ENCODE results near the gene NUSAP1. TPM values are rescaled to one million over a fixed set of nuclear protein-coding genes. Genes with fewer than 3 reads are reported as not detected.
A peak's percentile ranks its signal among the peaks of the same experiment; 100 is the strongest.
"Not testable (repeated sequence)": the region's sequence is repeated elsewhere in the genome, so short reads cannot be mapped to it uniquely, and the experiment has no call there.

Gene NUSAP1
- total RNA-seq, 1 experiment from 2014 or later, result 178 TPM

- H3K9ac ChIP-seq (ENCODE audit: low read length), result no peak overlapping the region
- H3K27ac ChIP-seq (ENCODE audit: low read length), result no peak overlapping the region
- H3K4me3 ChIP-seq (ENCODE audit: low read length), result no peak overlapping the region
- no peaks in the 10 kb centered on the region for H3K9me2 ChIP-seq (replicated peaks; ENCODE audit: low read length)
- H3K4me1 ChIP-seq (ENCODE audit: insufficient read depth, low read length), result no peaks in the 10 kb centered on the region
- H2AFZ ChIP-seq (ENCODE audit: low read length), result no peak overlapping the region
- no peak for ATAC-seq
- TF ChIP-seq EZH2 (IDR thresholded peaks at IDR 0.05; ENCODE audit: low read length, unreplicated experiment) (no peak), CTCF (conservative IDR thresholded peaks at IDR 0.05; ENCODE audit: low read depth, low read length) (no peak), EZH2phosphoT487 (IDR thresholded peaks at IDR 0.05; ENCODE audit: borderline replicate concordance, low read length) (no peak)
- DNase-seq, result no peak
- BruUV-seq (replicated peaks), result no TSS peak
- no peaks in the 10 kb centered on the region for H3K9me3 ChIP-seq (ENCODE audit: low read length)
- peaks cover 52% of the 10 kb centered on the region for H3K36me3 ChIP-seq (ENCODE audit: low read depth, low read length)
- no peaks in the 10 kb centered on the region for H3K79me2 ChIP-seq (ENCODE audit: low read length)
- no peaks in the 10 kb centered on the region for H4K20me1 ChIP-seq (ENCODE audit: low read length)
- ChIA-PET CTCF (no interaction called here), POLR2A (ENCODE audit: unreplicated experiment) (no interaction called here)
- no peak overlapping the region for H3K4me2 ChIP-seq (ENCODE audit: low read length)
- no peaks in the 10 kb centered on the region for H3K27me3 ChIP-seq (ENCODE audit: low read length)
- intact Hi-C loops (cut with micrococcal nuclease), result no loop called here
- H3F3A ChIP-seq (ENCODE audit: low read length, unreplicated experiment), result no peaks in the 10 kb centered on the region
These were observed 34.7 kb downstream of the NUSAP1 start for GRCh38 chr15:41367418-41367817.

GRCh38 chr15:41377978-41378377, 45.3 kb downstream of the NUSAP1 start:
- Histone ChIP-seq H3F3A (ENCODE audit: low read length, unreplicated experiment) (no peaks in the 10 kb centered on the region), H3K4me3 (ENCODE audit: low read length) (no peak overlapping the region), H2AFZ (ENCODE audit: low read length) (no peak overlapping the region), H4K20me1 (ENCODE audit: low read length) (no peaks in the 10 kb centered on the region), H3K27ac (ENCODE audit: low read length) (no peak overlapping the region), H3K9me3 (ENCODE audit: low read length) (no peaks in the 10 kb centered on the region), H3K27me3 (ENCODE audit: low read length) (no peaks in the 10 kb centered on the region), H3K4me1 (ENCODE audit: insufficient read depth, low read length) (no peaks in the 10 kb centered on the region), H3K36me3 (ENCODE audit: low read depth, low read length) (peaks cover 44% of the 10 kb centered on the region), H3K9ac (ENCODE audit: low read length) (no peak overlapping the region), H3K9me2 (replicated peaks; ENCODE audit: low read length) (no peaks in the 10 kb centered on the region), H3K79me2 (ENCODE audit: low read length) (no peaks in the 10 kb centered on the region), H3K4me2 (ENCODE audit: low read length) (no peak overlapping the region)
- TF ChIP-seq CTCF (conservative IDR thresholded peaks at IDR 0.05; ENCODE audit: low read depth, low read length) (no peak), EZH2phosphoT487 (IDR thresholded peaks at IDR 0.05; ENCODE audit: borderline replicate concordance, low read length) (no peak), EZH2 (IDR thresholded peaks at IDR 0.05; ENCODE audit: low read length, unreplicated experiment) (no peak)
- intact Hi-C loops (cut with micrococcal nuclease), result no loop called here
- ChIA-PET CTCF (no interaction called here), POLR2A (ENCODE audit: unreplicated experiment) (no interaction called here)
- BruUV-seq (replicated peaks), result no TSS peak
- ATAC-seq, result peak; percentile 61
- DNase-seq, result peak; percentile 40

GRCh38 chr15:41383974-41384749, 51.5 kb downstream of the NUSAP1 start:
- H3K27ac ChIP-seq (ENCODE audit: low read length); DNase-seq; ATAC-seq; H3K9ac ChIP-seq (ENCODE audit: low read length); H3F3A ChIP-seq (ENCODE audit: low read length, unreplicated experiment); intact Hi-C loops (cut with micrococcal nuclease); CTCF ChIA-PET; H2AFZ ChIP-seq (ENCODE audit: low read length); H3K9me2 ChIP-seq (replicated peaks; ENCODE audit: low read length); H3K9me3 ChIP-seq (ENCODE audit: low read length); POLR2A ChIA-PET (ENCODE audit: unreplicated experiment); BruUV-seq (replicated peaks); H3K4me2 ChIP-seq (ENCODE audit: low read length); H3K27me3 ChIP-seq (ENCODE audit: low read length); H3K79me2 ChIP-seq (ENCODE audit: low read length); H3K4me3 ChIP-seq (ENCODE audit: low read length); H4K20me1 ChIP-seq (ENCODE audit: low read length); H3K4me1 ChIP-seq (ENCODE audit: insufficient read depth, low read length): not testable (repeated sequence)
- peaks cover 23% of the 10 kb centered on the region; the same call in 1 of the 2 replicates for H3K36me3 ChIP-seq (ENCODE audit: low read depth, low read length)

Measured in PC-3 (cell line).